A549 (cell line): ENCODE measurements around the gene BCAT1. TPM values are rescaled to one million over a fixed set of nuclear protein-coding genes. Genes with fewer than 3 reads are reported as not detected.

ENCODE experiments used
- ATAC-seq, 2 experiments: fragments of 200-7000 bp in 1 of 2; fragments of >200 bp in 1 of 2; cut with Nextera tagmentation in 1 of 2; cut with Tn5 transposase in 1 of 2; 3 replicates each; pipeline versions ENCODE4 v1.8.0 to v1.9.1; 2018 to 2020; ENCODE audit warnings: mild to moderate bottlenecking in 1 of 2, moderate library complexity in 1 of 2
- CTCF ChIA-PET: fragments of 300-600 bp; sonication (Branson Sonifier 250); formaldehyde crosslinking; extraction: SDS; loops from one replicate; lab custom pipeline; 2021; ENCODE audit warnings: antibody characterized with exemption, inconsistent platforms; lab: Yijun Ruan, JAX
- POLR2A ChIA-PET: fragments of 350-600 bp; formaldehyde crosslinking; extraction: SDS; loops from one replicate; lab custom pipeline; 2021; ENCODE audit warnings: antibody characterized with exemption, inconsistent platforms; lab: Yijun Ruan, JAX
- DNase-seq, 2 experiments: peaks; one replicate each; pipeline versions ENCODE4 v3.0.0 to v3.0.0-alpha.2; 2011 to 2016; ENCODE audit warnings: low read depth in 1 of 2, low spot score in 1 of 2
- FAIRE-seq: peaks from 2 replicates; lab custom pipeline; 2011; peaks lifted over from hg19 to GRCh38; lab: Jason Lieb, UNC
- H3K27ac ChIP-seq, 2 experiments: fragments of >200 bp; sonication (Bioruptor Twin); formaldehyde crosslinking; 3 replicates each; pipeline ENCODE4 v1.5.1; 2016 to 2017
- H3K4me1 ChIP-seq: fragments of >200 bp; sonication (Bioruptor Twin); formaldehyde crosslinking; 3 replicates; pipeline ENCODE4 v1.6.1; 2016
- H3K4me2 ChIP-seq: fragments of >200 bp; sonication (Bioruptor Twin); formaldehyde crosslinking; 3 replicates; pipeline ENCODE4 v1.6.1; 2016
- H3K4me3 ChIP-seq: fragments of >200 bp; sonication (Bioruptor Twin); formaldehyde crosslinking; 3 replicates; pipeline ENCODE4 v1.5.1; 2016
- H3K9me3 ChIP-seq: fragments of >200 bp; sonication (Bioruptor Twin); formaldehyde crosslinking; 3 replicates; pipeline ENCODE4 v1.6.1; 2016
- BHLHE40 ChIP-seq: IDR thresholded peaks from 2 replicates; pipeline ENCODE4 v1.6.1; 2012; ENCODE audit warnings: low read depth, low read length, inconsistent platforms
- CBX2 ChIP-seq: fragments of 200-600 bp; sonication (generic); IDR thresholded peaks from 2 replicates; pipeline ENCODE4 v1.6.1; 2016; ENCODE audit warnings: low read depth, mild to moderate bottlenecking, borderline replicate concordance
- CBX8 ChIP-seq: fragments of 200-600 bp; sonication (generic); IDR thresholded peaks from 2 replicates; pipeline ENCODE4 v1.6.1; 2016
- CEBPB ChIP-seq, 2 experiments: fragments of >200 bp in 1 of 2; sonication (Bioruptor Twin) in 1 of 2; formaldehyde crosslinking in 1 of 2; IDR thresholded peaks; 2 replicates each; pipeline ENCODE4 v1.6.1; 2012 to 2016
- E2F6 ChIP-seq: IDR thresholded peaks from 2 replicates; pipeline ENCODE4 v1.6.1; 2012; ENCODE audit warnings: low read depth, borderline replicate concordance
- EHF ChIP-seq: fragments of 250-450 bp; sonication (Bioruptor Pico); IDR thresholded peaks from 2 replicates; pipeline ENCODE4 v1.5.0; 2020; ENCODE audit warnings: mild to moderate bottlenecking
- EHMT2 ChIP-seq: fragments of 200-600 bp; sonication (generic); IDR thresholded peaks from 2 replicates; pipeline ENCODE4 v1.6.1; 2016; ENCODE audit warnings: antibody characterized with exemption, low read depth, mild to moderate bottlenecking, moderate library complexity
- FOXS1 ChIP-seq: fragments of 250-450 bp; sonication (Bioruptor Pico); IDR thresholded peaks from 2 replicates; pipeline ENCODE4 v1.5.0; 2020; ENCODE audit warnings: mild to moderate bottlenecking, moderate library complexity
- HMGXB4 ChIP-seq: fragments of 250-450 bp; sonication (Bioruptor Pico); IDR thresholded peaks from 2 replicates; pipeline ENCODE4 v1.5.0; 2021; ENCODE audit warnings: mild to moderate bottlenecking, moderate library complexity, borderline replicate concordance
- HOXB5 ChIP-seq: fragments of 250-450 bp; sonication (Bioruptor Pico); IDR thresholded peaks from 2 replicates; pipeline ENCODE4 v1.5.0; 2020; ENCODE audit warnings: mild to moderate bottlenecking, moderate library complexity
- JUNB ChIP-seq: fragments of >200 bp; sonication (Bioruptor Twin); formaldehyde crosslinking; IDR thresholded peaks from 2 replicates; pipeline ENCODE4 v1.6.1; 2016
- KDM5A ChIP-seq: fragments of 200-600 bp; sonication (generic); IDR thresholded peaks from 2 replicates; pipeline ENCODE4 v1.6.1; 2016; ENCODE audit warnings: antibody characterized with exemption, mild to moderate bottlenecking
- NR3C1 ChIP-seq: fragments of >200 bp; sonication (Bioruptor Twin); formaldehyde crosslinking; IDR thresholded peaks from 3 replicates; pipeline ENCODE4 v1.6.1; 2017
- PBX3 ChIP-seq: IDR thresholded peaks from 2 replicates; pipeline ENCODE4 v1.6.1; 2012
- RAD21 ChIP-seq, 2 experiments: fragments of >200 bp in 1 of 2; sonication (Bioruptor Twin) in 1 of 2; formaldehyde crosslinking in 1 of 2; IDR thresholded peaks in 1 of 2; conservative IDR thresholded peaks in 1 of 2; 2 replicates in 1 of 2; 3 replicates in 1 of 2; pipeline ENCODE4 v1.6.1; 2012 to 2018; ENCODE audit warnings: inconsistent platforms in 1 of 2
- TFCP2L1 ChIP-seq: fragments of 250-450 bp; sonication (Bioruptor Pico); IDR thresholded peaks from 2 replicates; pipeline ENCODE4 v1.5.0; 2021; ENCODE audit warnings: mild to moderate bottlenecking
- USF2 ChIP-seq: fragments of 450-650 bp; IDR thresholded peaks from 2 replicates; pipeline ENCODE4 v1.6.1; 2014; ENCODE audit warnings: antibody characterized with exemption
- ZFP36 ChIP-seq: fragments of 450-650 bp; IDR thresholded peaks from 2 replicates; pipeline ENCODE4 v1.6.1; 2014; ENCODE audit warnings: borderline replicate concordance; ENCODE audit not compliant: partially characterized antibody
- WGBS: methylation state at CpG from one replicate; pipeline ENCODE4 v1.1.6; 2017; ENCODE audit errors: missing lambda C conversion rate; 5-methylcytosine and 5-hydroxymethylcytosine counted together
- polyA plus RNA-seq, 4 experiments: library from polyadenylated mRNA; depleted of rRNA in 3 of 4; stranded (reverse); fragments of >200 nt; fragmentation: RNase III in 1 of 4; extraction: RNeasy Plus Mini Kit Qiagen cat#74134 plus additional on column Dnase treatment in 1 of 4; gene quantifications; 2 replicates in 3 of 4; 3 replicates in 1 of 4; pipeline ENCODE4 v1.2.3, GENCODE V29; 2011 to 2017

Gene BCAT1
- polyA plus RNA-seq, 2 of the 4 experiments (the other 2 are of a cell fraction) = 10.5 to 14.6 TPM

- DNase-seq = no peak
- 61% methylated on average over 8 of the region's 8 CpGs for WGBS
- no peak overlapping the region for H3K27ac ChIP-seq
- no peak for TF ChIP-seq USF2
- TF ChIP-seq ZFP36 = no peak
- TF ChIP-seq HOXB5 = no peak
- no peak for TF ChIP-seq HMGXB4
- TF ChIP-seq BHLHE40 = no peak
- TF ChIP-seq EHF (CRISPR knock-in tag) = no peak
- TF ChIP-seq, all 56 proteins: peak for 0
- CTCF ChIA-PET = interaction anchor here (0.6 to 1.4 kb wide), 3 partner anchors 11 to 19 kb away, joined by 3 to 5 read pairs (median 3); no protein-coding TSS in a partner anchor
- Histone ChIP-seq H3K4me1 (no peaks in the 10 kb centered on the region), H3K4me3 (no peak overlapping the region), H3K4me2 (no peak overlapping the region), H3K9me3 (no peaks in the 10 kb centered on the region)
- ATAC-seq = no peak
- no peak for FAIRE-seq
- POLR2A ChIA-PET = no interaction called here
These were observed 31.3 kb upstream of the BCAT1 start for GRCh38 chr12:24979976-24980730.

GRCh38 chr12:24979329-24979728 lies 30.4 kb upstream of the BCAT1 start:
- POLR2A ChIA-PET = no interaction called here
- no peak for FAIRE-seq

GRCh38 chr12:24977711-24978110 lies 28.8 kb upstream of the BCAT1 start:
- no peak for TF ChIP-seq CBX8
- TF ChIP-seq NR3C1 = no peak
- no peak for TF ChIP-seq CBX2
- TF ChIP-seq JUNB = no peak
- no peak for TF ChIP-seq EHMT2
- TF ChIP-seq PBX3 = no peak
- TF ChIP-seq, all 56 proteins: peak for 0
- DNase-seq (no peak), FAIRE-seq (no peak), ATAC-seq (no peak)
- no peak overlapping the region for H3K4me2 ChIP-seq
- H3K27ac ChIP-seq = no peak overlapping the region
- POLR2A ChIA-PET = no interaction called here
- no peaks in the 10 kb centered on the region for H3K4me1 ChIP-seq
- WGBS = 56% methylated on average over 1 of the region's 1 CpG
- CTCF ChIA-PET = interaction anchor here (1.9 kb wide), 1 partner anchor 152 kb away, joined by 5 read pairs; no protein-coding TSS in a partner anchor
- no peak overlapping the region for H3K4me3 ChIP-seq
- H3K9me3 ChIP-seq = no peaks in the 10 kb centered on the region

More at GRCh38 chr12:24979329-24979728, 30.4 kb upstream of the BCAT1 start:
- ATAC-seq = no peak
- H3K4me1 ChIP-seq = no peaks in the 10 kb centered on the region
- TF ChIP-seq KDM5A = no peak
- no peak for TF ChIP-seq TFCP2L1 (CRISPR knock-in tag)
- no peak for TF ChIP-seq E2F6
- no peak for TF ChIP-seq CEBPB (IDR thresholded peaks at IDR 0.05)
- no peak for TF ChIP-seq FOXS1
- no peak for TF ChIP-seq RAD21 (conservative IDR thresholded peaks at IDR 0.05 in 1 of 2, IDR thresholded peaks at IDR 0.05 in 1 of 2)
- TF ChIP-seq, all 56 proteins: peak for 0
- Histone ChIP-seq H3K4me3 (no peak overlapping the region), H3K9me3 (no peaks in the 10 kb centered on the region), H3K4me2 (no peak overlapping the region), H3K27ac (no peak overlapping the region)
- 54% methylated on average over 5 of the region's 5 CpGs for WGBS
- DNase-seq = no peak
- CTCF ChIA-PET = interaction anchor here (1.9 kb wide), 1 partner anchor 150 kb away, joined by 5 read pairs; no protein-coding TSS in a partner anchor
